ENCODE data around the gene CBFA2T2.

CBFA2T2 gene

DNA sequence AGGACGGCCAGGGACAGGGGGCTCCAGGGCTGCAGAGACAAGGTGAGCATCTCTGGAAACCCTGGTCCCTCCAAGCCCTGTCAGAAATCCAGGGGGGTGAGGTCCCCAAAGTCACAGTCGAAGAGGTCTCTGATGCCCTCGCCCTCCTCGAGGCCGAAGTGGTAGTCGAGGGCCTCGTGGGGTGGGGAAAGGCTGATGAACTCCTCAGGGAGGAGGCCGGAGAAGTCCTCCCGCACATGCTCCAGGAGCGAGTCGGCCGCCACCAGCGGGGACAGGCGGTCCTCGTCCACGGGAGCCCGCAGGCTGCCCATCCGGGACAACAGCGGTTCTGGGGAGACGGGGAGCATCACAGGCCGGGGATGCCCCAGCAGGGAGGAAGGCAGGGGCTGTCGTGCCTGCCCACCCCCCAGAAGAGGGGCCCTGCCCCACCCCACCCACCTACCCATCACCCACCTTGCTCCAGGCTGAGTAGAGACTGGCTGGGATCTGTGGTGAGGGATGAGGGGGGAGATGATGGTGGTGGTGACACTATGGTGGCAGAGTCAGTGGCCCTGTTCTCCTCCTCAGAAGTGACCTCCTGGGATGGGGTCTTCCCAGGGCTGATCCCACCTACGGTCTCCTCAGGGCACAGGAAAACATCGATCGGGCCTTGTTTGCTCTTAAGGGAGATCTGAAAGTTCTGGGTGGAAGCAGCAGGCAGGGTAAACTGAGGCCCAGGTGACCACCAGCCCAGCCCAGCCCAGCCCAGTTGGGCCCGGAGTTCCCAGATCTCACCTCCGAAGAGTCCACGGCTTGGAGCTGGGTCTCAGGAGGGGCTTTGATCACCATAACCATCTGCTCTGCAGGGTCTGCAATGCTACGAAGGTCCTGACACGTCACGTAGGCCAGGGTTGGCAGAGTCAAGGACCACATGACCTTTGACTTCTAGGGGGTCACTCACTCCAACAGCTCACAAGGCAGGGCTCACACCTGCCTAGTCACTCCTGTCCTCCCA lies 187.1 kb downstream of the CBFA2T2 start:
- DNase-seq (ENCODE audit: low read depth in 3 of 3): no peak

DNA sequence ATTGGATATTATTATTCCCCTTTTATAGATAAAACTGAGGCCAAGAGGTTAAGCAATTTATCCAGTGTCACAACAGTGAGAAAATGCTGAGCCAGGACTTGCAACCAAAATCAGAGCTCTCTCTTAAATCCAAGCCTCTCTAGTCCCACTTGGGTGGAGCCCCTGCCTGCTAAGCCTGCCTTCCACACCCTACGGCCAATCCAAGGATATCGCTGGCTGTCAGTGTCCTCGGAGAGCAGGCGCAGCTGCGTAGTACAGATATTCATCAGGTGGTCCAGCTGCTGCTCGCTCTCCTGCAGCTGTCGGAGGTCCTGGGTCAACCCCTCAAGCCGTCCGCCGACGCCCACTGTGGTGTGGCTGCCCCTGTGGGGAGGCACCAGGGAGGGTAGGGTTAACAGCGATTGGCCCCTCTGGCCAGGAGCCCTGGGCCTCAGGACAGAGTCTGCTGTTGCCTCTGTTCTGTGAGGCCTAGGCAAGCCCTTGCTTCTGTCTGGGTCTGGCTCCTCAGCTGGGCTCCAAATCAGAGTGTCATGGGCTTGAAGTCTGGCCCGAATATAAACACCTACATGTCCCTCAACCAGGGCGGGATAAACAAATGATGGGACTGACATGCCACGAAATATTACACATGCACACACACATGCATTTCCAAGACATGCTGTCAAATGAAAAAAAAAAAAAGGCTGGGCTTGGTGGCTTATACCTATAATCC lies 188.3 kb downstream of the CBFA2T2 start:
- no peak for DNase-seq (ENCODE audit: low read depth in 3 of 3)

DNA sequence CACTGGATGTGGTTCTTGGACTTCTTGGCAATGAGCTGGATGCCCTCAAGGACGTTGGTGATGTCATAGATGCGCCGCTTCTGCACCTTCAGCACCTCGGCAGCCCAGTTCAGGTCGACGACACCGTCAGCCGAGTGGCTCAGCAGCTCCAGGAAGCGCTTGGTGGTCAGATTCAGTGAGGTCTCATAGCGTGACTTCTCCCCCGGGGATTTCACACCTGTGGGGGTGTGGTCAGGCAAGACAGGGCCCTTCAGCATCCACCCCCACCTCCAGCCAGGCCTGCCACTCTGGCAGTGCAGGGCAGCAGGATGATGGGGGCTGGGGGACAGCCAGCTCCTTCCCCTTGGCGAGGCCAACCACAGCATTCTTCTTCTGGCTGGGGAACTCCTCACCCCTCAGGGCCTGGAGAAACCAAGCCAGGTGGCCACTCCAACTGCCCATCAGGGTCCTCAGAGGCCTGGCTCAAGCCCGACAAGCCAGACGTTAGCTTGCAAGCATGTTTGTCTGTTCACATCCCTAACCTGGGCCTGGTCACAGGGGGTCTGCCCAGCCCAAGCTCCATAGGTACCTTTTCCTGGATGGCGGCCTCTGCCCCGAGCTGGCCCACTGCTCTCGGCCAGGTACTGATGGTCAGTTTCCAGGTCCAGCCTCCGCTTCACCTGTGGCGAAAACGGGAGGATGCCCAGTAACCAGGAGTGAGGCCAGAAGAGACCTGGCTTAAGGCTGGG lies 190.0 kb downstream of the CBFA2T2 start:
- DNase-seq (ENCODE audit: low read depth in 3 of 3): no peak

DNA sequence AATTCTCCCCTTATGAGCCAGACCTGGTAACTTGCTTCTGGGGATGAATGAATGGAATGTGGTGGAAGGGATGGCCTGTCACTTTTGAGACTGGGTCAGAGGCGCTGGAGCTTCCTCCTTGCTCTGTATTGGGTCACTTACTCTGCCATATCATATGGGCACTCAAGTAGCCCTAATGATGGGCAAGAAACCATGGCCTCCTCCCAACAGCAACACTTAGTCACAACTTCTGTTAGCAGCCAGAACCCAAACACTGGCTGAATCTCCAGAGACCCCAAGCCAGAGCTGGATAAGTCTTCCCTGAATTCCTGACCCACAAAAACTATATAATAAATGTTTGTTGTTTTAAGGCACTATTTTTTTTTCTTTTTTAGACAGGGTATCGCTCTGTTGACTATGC lies 190.8 kb downstream of the CBFA2T2 start:
- no peak for DNase-seq (ENCODE audit: low read depth in 3 of 3)

DNA sequence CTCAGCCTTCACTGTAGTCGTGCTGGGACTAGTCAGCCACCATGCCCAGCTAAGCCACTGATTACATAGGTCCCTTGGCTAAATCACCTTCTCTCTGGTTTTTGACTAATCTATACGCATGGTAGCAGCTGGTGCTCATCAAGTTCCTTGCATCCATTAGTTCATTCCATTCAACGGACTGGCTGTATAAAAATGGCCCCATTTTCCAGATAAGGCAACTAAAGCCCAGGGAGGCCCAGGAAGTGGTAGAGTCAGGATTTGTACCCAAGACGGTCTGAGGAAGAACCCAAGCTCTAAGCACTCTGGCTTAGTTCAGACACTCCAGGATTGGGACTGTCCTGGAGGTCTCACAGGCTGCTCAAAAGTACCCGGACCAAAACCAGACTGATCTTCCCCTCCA lies 191.4 kb downstream of the CBFA2T2 start:
- no peak for DNase-seq (ENCODE audit: low read depth in 3 of 3)

DNA sequence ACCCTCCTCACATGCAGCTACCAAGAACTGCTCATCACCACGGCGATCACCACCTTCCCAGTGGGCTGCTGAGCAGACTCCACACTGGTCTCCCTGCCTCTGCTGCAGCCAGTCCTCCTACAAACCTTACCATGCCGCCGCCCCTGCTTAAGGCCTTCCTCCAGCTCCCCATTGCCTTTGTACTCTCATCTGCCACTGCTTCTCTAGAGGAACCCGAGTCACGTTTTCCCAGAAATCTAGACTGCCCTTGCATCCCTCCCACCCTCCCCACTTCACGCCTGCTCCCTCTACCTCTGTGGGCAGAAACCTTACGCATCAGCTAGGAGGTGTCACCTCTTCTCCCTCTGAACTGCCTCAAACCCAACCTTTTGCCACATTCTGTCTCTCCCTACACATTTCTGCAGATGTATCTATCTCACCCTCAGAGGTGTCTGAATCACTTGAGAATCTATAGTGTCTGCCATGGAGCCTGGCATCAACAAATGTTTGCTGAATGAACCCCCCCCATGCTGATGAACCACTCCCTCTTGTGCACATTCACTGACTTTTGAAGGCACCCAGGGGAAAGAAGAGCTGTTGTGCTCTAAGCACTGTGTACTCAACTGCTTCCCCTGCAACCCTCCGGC lies 191.9 kb downstream of the CBFA2T2 start:
- no peak for DNase-seq (ENCODE audit: low read depth in 3 of 3)

DNA sequence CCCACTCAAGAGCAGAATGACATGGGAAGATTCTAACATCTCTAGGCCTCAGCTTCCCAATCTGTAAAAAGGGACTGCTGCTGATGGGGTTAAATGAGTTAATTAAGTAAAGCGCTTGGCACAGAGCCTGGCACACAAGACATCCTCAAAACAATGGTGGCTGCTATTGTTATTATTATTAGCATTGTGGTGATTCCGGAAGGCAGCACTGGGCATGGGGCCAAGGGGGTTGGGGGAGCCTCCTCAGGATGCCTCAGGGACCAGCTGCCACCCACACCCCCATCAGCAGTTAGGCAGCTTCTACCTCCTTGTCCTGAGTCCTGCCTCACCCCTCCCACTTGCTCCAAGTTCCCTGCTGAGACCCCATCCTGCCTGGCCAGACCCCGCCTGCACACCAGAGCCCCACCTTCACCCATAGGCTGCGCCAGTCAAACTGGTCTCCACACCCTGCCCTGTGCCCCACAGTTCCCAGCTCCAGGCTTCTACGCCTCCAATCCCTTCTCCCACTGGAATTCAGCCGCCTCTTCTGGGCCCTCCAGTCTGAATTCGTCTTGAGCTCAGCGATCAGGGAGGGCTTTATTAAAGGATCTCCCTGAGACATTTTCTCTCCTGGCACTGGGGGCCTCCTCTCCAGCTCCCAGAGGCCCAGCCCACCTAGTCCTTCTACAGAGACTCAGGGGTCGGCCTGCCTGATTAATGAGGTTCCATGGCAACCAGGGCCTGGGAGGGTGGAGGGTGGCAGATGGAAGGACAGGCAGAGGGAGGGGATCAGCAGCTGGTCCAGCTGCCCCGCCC lies 194.8 kb downstream of the CBFA2T2 start:
- DNase-seq (ENCODE audit: low read depth in 3 of 3): no peak

DNA sequence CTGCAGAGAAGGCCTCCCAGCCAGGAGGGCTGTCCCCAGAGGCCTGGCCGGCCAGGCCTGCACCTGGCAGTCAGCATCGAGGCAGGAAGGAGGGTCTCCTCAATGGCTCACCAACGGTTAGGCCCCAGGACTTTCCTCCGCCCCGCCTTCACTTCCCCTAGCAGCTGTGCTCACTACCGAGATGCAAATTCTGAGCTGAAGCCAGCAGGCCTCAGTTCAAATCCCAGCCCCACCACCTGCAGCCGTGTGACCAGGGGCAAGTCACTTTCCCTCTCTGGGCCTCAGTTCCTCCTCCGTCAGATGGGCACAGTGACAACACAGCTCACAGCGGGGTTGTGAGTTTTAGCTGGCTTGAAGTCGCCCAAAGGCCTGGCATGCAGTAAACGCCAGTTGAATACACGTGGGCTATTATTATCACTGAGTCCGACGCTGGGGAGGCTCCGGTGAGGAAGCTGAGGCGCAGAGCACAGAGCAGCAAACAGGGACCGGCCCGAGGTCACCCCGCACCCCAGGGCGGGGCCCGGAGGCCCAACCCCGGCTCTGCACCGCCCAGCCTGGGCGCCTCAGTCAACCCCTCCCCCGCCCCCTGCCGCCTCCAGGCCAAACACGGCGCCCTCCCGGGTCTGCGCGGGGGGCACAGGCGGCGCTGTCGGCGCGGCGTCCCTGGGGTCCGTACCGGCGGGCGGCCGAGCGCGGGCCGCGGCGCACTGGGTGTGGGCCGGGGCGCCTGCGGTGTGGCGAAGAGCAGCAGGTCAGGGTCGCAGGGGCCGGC lies 195.6 kb downstream of the CBFA2T2 start:
- DNase-seq (ENCODE audit: low read depth in 3 of 3): peak in 1 of 3 experiments; percentile 50

DNA sequence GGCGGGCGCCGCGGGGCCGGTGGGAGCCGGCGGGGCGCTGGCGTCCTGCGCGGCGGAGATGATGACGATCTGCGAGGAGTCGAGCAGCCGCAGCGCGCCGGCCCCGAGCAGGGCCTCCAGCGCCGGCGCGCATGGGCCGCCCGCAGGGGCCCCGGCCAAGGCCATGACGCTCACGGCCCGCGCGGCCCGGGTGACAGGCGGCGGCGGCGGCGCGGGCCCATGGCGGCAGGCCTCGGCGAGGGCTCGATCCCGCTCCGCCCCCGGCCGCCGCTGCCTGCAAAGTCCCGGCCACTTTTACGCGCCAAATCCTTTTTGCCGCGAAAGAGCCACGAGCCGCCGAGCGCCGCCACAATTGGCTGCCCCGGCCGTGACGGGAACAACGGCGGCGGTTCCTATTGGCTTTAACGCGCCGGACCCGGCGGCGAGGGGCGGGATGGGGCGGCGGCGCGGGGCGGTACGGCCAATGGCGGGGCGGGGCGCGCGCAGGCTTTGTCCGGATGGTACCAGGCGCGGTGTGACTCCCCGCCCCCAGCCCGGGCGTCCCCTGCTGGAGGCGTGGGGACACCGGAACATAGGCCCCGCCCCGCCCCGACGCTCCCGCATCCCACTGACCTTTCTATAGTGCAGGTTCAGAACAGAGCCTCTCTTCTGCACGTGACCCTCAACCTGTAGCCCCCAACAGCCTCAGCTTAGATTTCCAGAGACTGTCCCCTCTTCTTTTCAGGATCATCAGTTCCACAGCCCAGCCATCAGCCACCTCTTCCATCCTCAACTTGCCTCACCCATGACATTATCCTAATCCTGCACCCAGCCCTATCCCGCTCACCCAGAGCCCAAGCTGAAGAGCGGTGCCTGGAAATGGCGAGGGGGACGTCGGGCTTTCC lies 196.4 kb downstream of the CBFA2T2 start, which contains the start of gene E2F1:
Gene E2F1, minus strand, starts transcription at position 286 of the 884 bp plus-strand sequence. Its CDS starts 121 bp downstream, at position 165.
- peak; percentile 87 to 96 (median 89) for DNase-seq (ENCODE audit: low read depth in 3 of 3)

DNA sequence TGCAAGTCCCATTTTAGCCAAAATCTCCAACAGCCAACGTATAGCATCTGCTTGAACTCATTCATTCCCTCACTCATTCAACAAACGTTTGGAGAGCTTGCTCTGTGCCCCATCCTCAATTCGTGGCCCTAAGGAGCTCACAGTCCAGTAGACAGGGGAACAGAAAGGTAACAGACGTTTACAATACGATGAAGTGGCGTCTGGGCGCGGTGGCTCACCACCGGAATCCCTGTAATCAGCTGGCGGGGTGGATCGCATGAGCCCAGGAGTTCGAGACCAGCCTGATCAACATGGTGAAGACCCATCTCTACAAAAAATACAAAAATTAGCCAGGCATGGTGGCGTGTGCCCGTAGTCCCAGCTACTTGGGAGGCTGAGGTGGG lies 197.1 kb downstream of the CBFA2T2 start:
- DNase-seq (ENCODE audit: low read depth in 3 of 3): no peak

DNA sequence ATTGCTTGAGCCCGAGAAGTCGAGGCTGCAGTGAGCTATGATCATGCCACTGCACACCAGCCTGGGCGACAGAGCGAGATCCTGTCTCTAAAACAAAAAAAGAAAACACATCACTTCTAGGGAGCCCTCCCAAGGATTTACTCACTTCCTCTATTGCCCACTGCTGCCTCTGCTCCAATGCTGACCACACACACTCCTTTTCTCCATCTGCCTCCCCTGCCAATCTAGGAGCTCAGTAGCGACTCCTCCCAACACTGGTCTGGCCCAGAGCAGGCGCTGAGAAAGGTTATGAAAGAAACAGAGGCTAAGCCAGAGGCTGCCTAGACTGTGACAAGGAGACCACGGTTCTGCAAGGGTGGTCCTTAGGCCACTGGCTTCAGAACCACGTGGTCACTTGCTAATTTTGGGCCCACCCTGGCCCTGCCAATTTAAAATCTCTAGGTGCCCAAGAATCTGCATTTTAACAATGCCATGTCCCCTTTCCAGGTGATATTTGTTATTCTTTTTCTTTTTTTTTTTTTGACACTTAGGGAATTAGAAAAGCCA lies 197.5 kb downstream of the CBFA2T2 start:
- no peak for DNase-seq (ENCODE audit: low read depth in 3 of 3)

DNA sequence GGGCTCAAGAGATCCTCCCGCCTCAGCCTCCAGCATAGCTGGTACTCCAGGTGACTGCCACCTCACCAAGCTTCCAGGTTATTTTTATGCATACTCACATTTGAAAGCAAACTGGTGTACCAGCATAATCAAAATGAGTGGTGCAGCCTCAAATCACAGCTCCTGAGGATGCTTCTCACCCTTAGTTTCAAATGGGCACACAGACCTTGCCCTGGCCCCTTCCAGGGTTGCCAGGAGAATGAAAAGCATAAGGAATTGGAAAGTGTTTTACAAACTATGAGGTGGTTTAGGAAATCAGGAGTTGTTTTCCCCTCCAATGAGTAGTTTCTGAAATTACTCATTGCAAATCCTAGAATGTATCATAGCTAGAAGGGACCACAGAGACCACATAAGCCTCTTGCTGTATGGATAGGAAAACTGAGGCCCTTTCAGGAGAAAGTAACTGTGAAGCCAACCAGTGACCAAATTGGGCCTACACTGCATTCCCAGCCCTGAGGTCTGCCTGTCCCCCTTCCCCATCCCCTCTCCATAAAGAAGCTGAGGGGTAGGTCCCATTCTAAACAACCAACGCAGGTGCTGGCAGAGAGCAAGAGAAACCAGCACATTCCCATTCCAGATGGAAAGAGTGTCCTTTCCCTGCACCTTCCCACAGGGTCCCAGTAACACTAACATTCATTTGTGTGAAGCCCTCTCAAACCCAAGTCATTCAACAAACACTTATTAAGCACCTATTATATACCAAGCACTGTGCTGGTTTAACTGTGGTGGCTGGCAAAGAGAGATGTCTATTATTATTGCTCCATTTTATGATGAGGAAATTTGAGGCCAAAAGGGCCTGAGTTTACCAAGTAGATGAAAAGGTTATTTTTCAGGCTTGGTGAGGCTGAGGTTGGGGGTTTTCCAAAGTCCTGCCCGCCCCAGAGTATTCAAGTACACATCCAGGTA lies 198.4 kb downstream of the CBFA2T2 start:
- no peak for DNase-seq (ENCODE audit: low read depth in 3 of 3)

DNA sequence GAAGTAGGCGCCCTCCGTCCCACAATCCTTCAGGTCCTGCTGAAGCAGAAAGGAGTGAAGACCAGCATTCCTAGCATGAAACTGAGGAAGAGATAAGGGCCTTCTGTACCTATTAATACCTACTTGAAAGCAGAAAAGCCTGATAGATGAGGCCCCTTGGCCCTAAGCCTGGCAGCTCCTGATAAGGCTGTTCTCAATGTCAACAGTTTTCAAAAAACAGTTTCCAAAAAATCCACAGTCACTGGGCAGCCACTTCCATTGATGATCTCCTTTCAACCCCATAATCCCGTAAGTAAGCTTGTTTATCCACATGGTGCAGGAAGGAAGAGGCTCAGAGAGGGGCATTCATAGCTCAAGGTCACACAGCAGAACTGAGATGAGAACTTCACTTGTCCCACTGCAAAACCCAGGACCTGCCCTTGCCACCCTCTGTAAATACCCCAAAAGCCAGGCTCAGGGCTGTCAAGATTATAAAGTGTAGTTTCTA lies 199.1 kb downstream of the CBFA2T2 start:
- DNase-seq (ENCODE audit: low read depth in 3 of 3): no peak

DNA sequence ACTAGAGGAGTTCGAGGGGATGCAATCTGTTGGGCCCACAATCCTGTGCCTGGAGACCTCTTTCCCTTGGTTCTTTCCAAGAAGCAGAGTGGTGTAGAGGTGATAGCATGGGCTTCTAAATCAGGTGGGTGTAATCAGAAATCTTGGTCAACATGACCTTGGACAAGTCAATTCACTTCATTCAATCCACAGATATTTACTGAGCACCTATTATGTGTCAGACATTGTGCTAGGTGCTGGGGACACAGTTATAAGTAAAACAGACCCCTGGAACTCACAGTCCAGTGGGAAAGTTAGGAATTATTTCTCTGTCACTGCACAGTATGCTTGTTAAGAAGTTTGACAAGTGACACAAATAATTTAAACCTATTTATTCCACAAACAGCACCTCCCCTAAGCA lies 199.6 kb downstream of the CBFA2T2 start:
- no peak for DNase-seq (ENCODE audit: low read depth in 3 of 3)

DNA sequence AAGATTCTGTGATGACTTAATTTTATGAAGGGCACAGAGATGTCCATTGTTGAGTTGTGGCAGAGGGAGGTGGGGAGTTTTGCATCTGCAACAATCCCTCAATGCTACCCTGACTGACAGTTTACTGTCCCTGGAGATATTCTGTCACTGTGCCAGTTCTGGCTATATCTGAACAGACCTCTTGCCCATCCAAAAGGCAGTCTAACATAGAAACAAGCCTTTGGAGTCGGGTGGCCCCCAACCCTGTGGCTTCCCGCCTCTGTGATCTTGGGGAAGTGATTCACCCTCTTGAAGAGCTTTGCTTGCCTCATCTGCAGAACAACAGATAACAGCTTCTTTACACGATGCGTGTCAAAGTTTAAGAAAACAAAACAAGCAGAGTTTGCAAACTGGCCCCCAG lies 200.1 kb downstream of the CBFA2T2 start:
- DNase-seq (ENCODE audit: low read depth in 3 of 3): no peak

DNA sequence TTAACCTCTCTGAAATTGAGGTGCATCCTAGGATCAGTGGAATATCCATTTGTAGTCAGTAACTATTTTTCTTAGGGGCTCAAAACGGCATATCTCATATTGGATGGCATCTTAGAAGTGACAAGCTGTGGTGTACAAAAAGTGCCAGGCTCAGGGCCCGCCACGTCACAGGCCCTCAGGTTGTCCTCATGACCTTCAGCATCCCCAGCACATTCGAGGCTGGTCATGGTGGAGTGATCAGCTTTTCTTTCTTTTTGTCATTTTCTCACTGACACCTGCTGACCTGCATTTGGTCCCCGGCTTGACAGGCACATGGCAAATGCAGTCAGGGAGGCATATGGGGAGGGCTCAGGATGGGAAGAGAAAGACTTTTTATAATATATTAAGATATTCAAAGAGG lies 203.4 kb downstream of the CBFA2T2 start:
- no peak for DNase-seq (ENCODE audit: low read depth in 3 of 3)

Data from stimulated activated CD4-positive, alpha-beta T cell treated with anti-CD3 and anti-CD28 coated beads, TNF-alpha, amount 100 ng/mL, for 4 hours (primary cell).